PC-3 (cell line): ENCODE data around the gene SCLY.
"Not testable (repeated sequence)": the region's sequence is repeated elsewhere in the genome, so short reads cannot be mapped to it uniquely, and the experiment has no call there.

Experiments used
- EZH2 ChIP-seq: fragments of 300-600 bp; sonication (generic); IDR thresholded peaks from one replicate; pipeline ENCODE4 v1.6.1; 2017; ENCODE audit warnings: antibody characterized with exemption, mild to moderate bottlenecking, low read length; ENCODE audit not compliant: unreplicated experiment
- TF ChIP-seq, protein P1 (sequence below): fragments of 300-600 bp; sonication (generic); conservative IDR thresholded peaks from 2 replicates; pipeline ENCODE4 v1.5.1; 2017; ENCODE audit warnings: antibody characterized with exemption, low read depth, mild to moderate bottlenecking, low read length

GRCh38 chr2:238066718-238067117 lies 5.9 kb downstream of the SCLY start:
- TF ChIP-seq, protein P1, sequence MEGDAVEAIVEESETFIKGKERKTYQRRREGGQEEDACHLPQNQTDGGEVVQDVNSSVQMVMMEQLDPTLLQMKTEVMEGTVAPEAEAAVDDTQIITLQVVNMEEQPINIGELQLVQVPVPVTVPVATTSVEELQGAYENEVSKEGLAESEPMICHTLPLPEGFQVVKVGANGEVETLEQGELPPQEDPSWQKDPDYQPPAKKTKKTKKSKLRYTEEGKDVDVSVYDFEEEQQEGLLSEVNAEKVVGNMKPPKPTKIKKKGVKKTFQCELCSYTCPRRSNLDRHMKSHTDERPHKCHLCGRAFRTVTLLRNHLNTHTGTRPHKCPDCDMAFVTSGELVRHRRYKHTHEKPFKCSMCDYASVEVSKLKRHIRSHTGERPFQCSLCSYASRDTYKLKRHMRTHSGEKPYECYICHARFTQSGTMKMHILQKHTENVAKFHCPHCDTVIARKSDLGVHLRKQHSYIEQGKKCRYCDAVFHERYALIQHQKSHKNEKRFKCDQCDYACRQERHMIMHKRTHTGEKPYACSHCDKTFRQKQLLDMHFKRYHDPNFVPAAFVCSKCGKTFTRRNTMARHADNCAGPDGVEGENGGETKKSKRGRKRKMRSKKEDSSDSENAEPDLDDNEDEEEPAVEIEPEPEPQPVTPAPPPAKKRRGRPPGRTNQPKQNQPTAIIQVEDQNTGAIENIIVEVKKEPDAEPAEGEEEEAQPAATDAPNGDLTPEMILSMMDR, result not testable (repeated sequence)
- not testable (repeated sequence) for TF ChIP-seq EZH2
